CD4-positive, CD25-positive, alpha-beta regulatory T cell (primary cell): ENCODE results near the gene CLEC19A. TPM values are rescaled to one million over a fixed set of nuclear protein-coding genes. Genes with fewer than 3 reads are reported as not detected.

ENCODE experiments used
- ATAC-seq, 2 donors: fragments of 150-1000 bp; cut with Tn5 transposase; one replicate each; pipeline ENCODE4 v1.10.0; 2021; ENCODE audit warnings: low read depth in 2 of 2, moderate number of reproducible peaks in 2 of 2, moderate library complexity in 1 of 2
- DNase-seq, 3 donors: peaks; one replicate each; pipeline versions ENCODE4 v3.0.0 to v3.0.0-alpha.2; 2012 to 2022; ENCODE audit warnings: mixed read lengths in 1 of 3
- H3K27ac ChIP-seq: one replicate; pipeline ENCODE4 v1.7.0; 2013; ENCODE audit warnings: mild to moderate bottlenecking, low read length; ENCODE audit not compliant: insufficient read depth, poor library complexity, severe bottlenecking
- H3K27me3 ChIP-seq: one replicate; pipeline ENCODE4 v1.7.0; 2013; ENCODE audit warnings: low read length; ENCODE audit not compliant: control insufficient read depth, insufficient read depth
- H3K36me3 ChIP-seq: one replicate; pipeline ENCODE4 v1.7.0; 2013; ENCODE audit warnings: mild to moderate bottlenecking, low read length, moderate library complexity; ENCODE audit not compliant: control insufficient read depth, insufficient read depth
- H3K4me1 ChIP-seq: 2 replicates; pipeline ENCODE4 v1.7.0; 2013; ENCODE audit warnings: mild to moderate bottlenecking, low read length; ENCODE audit not compliant: insufficient read depth, control insufficient read depth, poor library complexity, severe bottlenecking
- H3K4me3 ChIP-seq: one replicate; pipeline ENCODE4 v1.7.0; 2013; ENCODE audit warnings: low read depth, mild to moderate bottlenecking, low read length, moderate library complexity
- H3K9me3 ChIP-seq, 2 experiments: 1 replicate in 1 of 2; 2 replicates in 1 of 2; pipeline ENCODE4 v1.7.0; 2013; ENCODE audit warnings: low read length in 2 of 2, mild to moderate bottlenecking in 1 of 2, moderate library complexity in 1 of 2; ENCODE audit not compliant: control insufficient read depth in 2 of 2
- H3K27ac Mint-ChIP-seq, 3 donors: one replicate each; pipeline ENCODE4 v1.8.0; 2020 to 2022; ENCODE audit warnings: mild to moderate bottlenecking in 3 of 3, mixed read lengths in 3 of 3, moderate library complexity in 2 of 3
- H3K27me3 Mint-ChIP-seq: one replicate; pipeline ENCODE4 v1.8.0; 2022; ENCODE audit warnings: mild to moderate bottlenecking, mixed read lengths
- H3K36me3 Mint-ChIP-seq: one replicate; pipeline ENCODE4 v1.8.0; 2020; ENCODE audit warnings: mixed read lengths
- H3K4me1 Mint-ChIP-seq, 4 donors: one replicate each; pipeline ENCODE4 v1.8.0; 2020 to 2022; ENCODE audit warnings: mixed read lengths in 4 of 4, mild to moderate bottlenecking in 1 of 4
- H3K4me3 Mint-ChIP-seq, 4 donors: one replicate each; pipeline ENCODE4 v1.8.0; 2020 to 2022; ENCODE audit warnings: mild to moderate bottlenecking in 4 of 4, mixed read lengths in 4 of 4, moderate library complexity in 3 of 4
- H3K9me3 Mint-ChIP-seq, 7 donors: one replicate each; pipeline ENCODE4 v1.8.0; 2020 to 2022; ENCODE audit warnings: mixed read lengths in 7 of 7, mild to moderate bottlenecking in 3 of 7, moderate library complexity in 2 of 7
- polyA plus RNA-seq, 4 donors: library from polyadenylated mRNA; unstranded; fragments of 300-500 nt; fragmentation: Illumina TruSeq; gene quantifications; one replicate each; pipeline ENCODE4 v1.2.3, GENCODE V29; 2021
- total RNA-seq: library from RNA; stranded (reverse); gene quantifications from one replicate; pipeline ENCODE4 v1.2.3, GENCODE V29; 2022

CLEC19A gene
- total and polyA plus RNA-seq, 5 donors from 2014 or later, result not detected

DNA sequence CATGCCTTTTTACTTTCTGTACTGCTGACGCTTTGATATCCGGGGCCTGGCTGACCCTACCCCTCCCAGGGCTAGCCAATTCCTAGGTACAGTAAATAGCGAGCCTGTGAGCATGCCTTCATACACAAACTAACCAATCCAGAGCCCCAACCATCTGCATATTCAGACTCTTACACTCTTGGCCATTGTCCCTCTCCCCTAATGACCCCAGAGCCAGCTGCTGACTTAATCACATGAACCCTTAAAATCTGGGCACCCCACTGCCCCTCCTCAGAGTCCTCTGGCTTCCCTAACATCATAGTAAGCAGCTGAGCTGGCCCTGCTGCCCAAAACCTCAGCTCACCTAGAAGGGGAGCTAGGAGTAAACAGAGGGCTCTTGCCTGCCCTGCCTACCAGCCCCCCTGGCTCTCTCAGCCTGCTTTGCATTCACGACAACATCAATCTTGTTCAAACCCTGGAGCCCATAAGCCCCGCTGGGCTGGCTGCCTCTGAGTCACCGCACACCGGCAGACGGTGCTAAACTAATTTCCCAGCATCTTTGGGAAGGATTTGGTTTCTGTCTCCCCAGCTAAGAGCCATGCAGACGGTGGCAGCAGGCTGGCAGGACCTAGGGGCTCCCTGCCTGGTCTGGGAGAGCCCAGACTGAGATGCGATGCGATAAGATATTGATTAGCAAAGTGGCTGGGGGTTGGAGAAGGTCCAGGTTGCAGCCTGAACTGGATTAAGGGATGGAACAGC lies 63.2 kb downstream of the CLEC19A start:
- ATAC-seq, result no peak
- H3K4me1 Mint-ChIP-seq, result no peaks in the 10 kb centered on the region

DNA sequence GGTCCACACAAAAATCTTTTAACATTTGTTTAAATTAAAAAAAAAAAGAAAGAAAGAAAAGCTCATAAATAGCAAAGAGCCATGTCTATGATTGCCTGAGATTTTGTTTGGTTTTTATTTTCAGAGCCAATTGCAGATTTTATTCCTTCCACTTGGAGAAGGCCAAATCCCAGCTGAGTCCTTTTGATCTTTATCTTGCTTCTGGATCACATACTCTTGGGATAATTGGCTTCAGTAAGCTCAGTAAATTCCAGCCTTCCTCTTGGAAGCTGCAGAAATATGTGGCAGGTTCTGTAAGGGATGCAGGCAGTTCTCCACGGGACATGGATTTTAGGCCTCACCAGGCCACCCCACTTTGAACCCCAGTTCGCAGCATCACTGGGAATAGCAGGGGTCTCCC lies 68.8 kb downstream of the CLEC19A start:
- no peaks in the 10 kb centered on the region for H3K4me1 ChIP-seq
- no peak overlapping the region for H3K4me3 ChIP-seq
- H3K27me3 Mint-ChIP-seq, result no peaks in the 10 kb centered on the region
- ATAC-seq, result no peak
- no peak overlapping the region for H3K4me3 Mint-ChIP-seq
- H3K27me3 ChIP-seq, result no peaks in the 10 kb centered on the region
- H3K36me3 ChIP-seq, result no peaks in the 10 kb centered on the region
- H3K36me3 Mint-ChIP-seq, result no peaks in the 10 kb centered on the region
- no peak overlapping the region for H3K27ac ChIP-seq
- peaks cover 0 to 2% (median 0%) of the 10 kb centered on the region in 7 donors for H3K9me3 Mint-ChIP-seq
- DNase-seq, result no peak
- no peak overlapping the region for H3K27ac Mint-ChIP-seq
- no peaks in the 10 kb centered on the region for H3K4me1 Mint-ChIP-seq
- no peaks in the 10 kb centered on the region for H3K9me3 ChIP-seq

More for the DNA sequence above, 63.2 kb downstream of the CLEC19A start:
- Mint-ChIP-seq H3K27me3 (no peaks in the 10 kb centered on the region), H3K27ac (peak overlapping the region in 1 of 3 donors; percentile 35), H3K4me3 (no peak overlapping the region), H3K9me3 (no peaks in the 10 kb centered on the region), H3K36me3 (no peaks in the 10 kb centered on the region)
- Histone ChIP-seq H3K27me3 (peaks cover 3% of the 10 kb centered on the region), H3K36me3 (no peaks in the 10 kb centered on the region), H3K4me3 (no peak overlapping the region), H3K4me1 (no peaks in the 10 kb centered on the region), H3K27ac (no peak overlapping the region), H3K9me3 (no peaks in the 10 kb centered on the region)
- no peak for DNase-seq

DNA sequence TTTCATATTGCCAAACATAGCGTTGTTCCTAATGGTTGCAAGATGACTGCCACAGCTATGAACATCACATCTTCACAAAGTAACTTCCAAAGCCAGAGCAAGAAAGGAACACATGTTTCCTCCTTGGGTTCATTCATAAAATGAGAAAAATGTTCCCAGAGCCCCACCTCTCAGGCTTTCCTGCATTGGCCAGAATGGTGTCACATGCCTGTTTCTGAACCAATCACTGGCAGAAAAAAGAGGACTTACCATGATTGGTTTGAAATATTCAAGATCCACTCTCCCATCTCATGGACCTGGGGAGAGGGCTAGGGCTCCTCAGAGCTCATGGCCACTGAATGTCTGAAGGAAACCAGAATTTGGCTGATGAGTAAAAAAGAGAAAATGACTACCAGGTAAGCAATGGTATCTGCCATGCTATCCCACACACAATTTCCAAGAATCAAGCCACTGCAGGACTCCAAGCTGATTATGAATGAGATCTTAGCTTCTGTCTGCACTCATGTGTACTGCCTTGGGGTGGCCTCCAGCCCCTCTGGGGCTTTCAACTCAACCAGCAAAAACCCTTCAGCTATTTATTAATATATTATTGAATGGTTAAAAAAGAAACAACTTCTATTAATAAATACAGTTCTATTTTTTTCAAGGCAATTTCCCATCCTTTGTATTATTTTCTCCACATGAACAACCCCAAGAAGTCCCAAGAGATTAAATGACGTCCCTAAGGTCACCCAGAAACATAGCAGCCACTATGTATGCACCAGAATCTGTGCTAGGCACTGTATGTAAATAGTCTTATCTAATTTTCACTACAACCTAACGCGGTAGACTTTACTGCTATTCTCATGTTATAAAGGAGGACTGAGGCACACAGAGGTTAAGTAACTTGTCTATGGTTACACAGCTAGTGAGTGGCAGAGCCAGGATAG lies 70.8 kb downstream of the CLEC19A start:
- Mint-ChIP-seq H3K27ac (no peak overlapping the region), H3K4me3 (no peak overlapping the region), H3K36me3 (no peaks in the 10 kb centered on the region), H3K4me1 (no peaks in the 10 kb centered on the region), H3K9me3 (peaks cover 0 to 2% (median 0%) of the 10 kb centered on the region in 7 donors), H3K27me3 (no peaks in the 10 kb centered on the region)
- no peak for DNase-seq
- no peak overlapping the region for H3K27ac ChIP-seq
- ATAC-seq, result no peak
- no peaks in the 10 kb centered on the region for H3K4me1 ChIP-seq
- no peaks in the 10 kb centered on the region for H3K36me3 ChIP-seq
- no peaks in the 10 kb centered on the region for H3K27me3 ChIP-seq
- no peak overlapping the region for H3K4me3 ChIP-seq
- no peaks in the 10 kb centered on the region for H3K9me3 ChIP-seq

DNA sequence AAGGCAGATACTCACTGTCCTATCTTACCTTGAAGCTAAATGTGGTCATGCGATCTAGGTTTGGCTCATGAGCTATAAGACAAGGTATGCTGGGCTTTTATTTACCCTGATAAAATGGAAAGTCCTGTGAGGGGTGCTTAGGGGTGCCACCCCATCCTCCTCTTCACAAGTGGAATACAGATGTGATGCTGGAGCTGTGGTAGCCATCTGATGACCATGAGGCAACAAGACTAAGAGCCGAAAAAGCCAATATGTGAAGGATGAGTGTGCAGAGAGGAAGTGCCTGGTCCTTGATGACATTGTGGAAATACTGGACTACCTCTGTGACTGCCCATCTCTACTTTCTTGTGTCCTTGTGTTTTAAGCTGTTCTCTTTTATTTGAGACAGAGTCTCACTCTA lies 74.0 kb downstream of the CLEC19A start:
- no peak overlapping the region for H3K27ac Mint-ChIP-seq
- no peak for DNase-seq
- ATAC-seq, result no peak
- Histone ChIP-seq H3K4me1 (no peaks in the 10 kb centered on the region), H3K36me3 (no peaks in the 10 kb centered on the region), H3K27ac (no peak overlapping the region), H3K4me3 (no peak overlapping the region), H3K9me3 (no peaks in the 10 kb centered on the region), H3K27me3 (no peaks in the 10 kb centered on the region)
- H3K4me3 Mint-ChIP-seq, result no peak overlapping the region
- no peaks in the 10 kb centered on the region for H3K27me3 Mint-ChIP-seq
- H3K9me3 Mint-ChIP-seq, result no peaks in the 10 kb centered on the region
- no peaks in the 10 kb centered on the region for H3K4me1 Mint-ChIP-seq
- H3K36me3 Mint-ChIP-seq, result no peaks in the 10 kb centered on the region

Other genes with a start within 250 kb of the CLEC19A start
- 13.1 TPM for gene COQ7, start 218.1 kb upstream of the CLEC19A start, total RNA-seq
- 10 to 100 TPM; 17.1 to 19.3 (median 18.6) TPM for gene COQ7, start 218.1 kb upstream of the CLEC19A start, polyA plus RNA-seq
- gene ITPRIPL2, start 171.8 kb upstream of the CLEC19A start, total RNA-seq, result 0.15 TPM
- gene ITPRIPL2, start 171.8 kb upstream of the CLEC19A start, polyA plus RNA-seq, result 1 to 10 TPM in 1 of 4 donors, under 1 TPM in 2, not detected in 1; 0.18 to 1.1 (median 0.21) TPM
- gene SYT17, start 117.5 kb upstream of the CLEC19A start, total RNA-seq, result not detected
- gene SYT17, start 117.5 kb upstream of the CLEC19A start, polyA plus RNA-seq, result under 1 TPM in 1 of 4 donors, not detected in 3; 0.25 TPM
- not detected for gene TMC5, start 132.2 kb downstream of the CLEC19A start, total RNA-seq
- gene TMC5, start 132.2 kb downstream of the CLEC19A start, polyA plus RNA-seq, result not detected
- 22.8 TPM for gene GDE1, start 236.4 kb downstream of the CLEC19A start, total RNA-seq
- gene GDE1, start 236.4 kb downstream of the CLEC19A start, polyA plus RNA-seq, result 10 to 100 TPM; 35.1 to 43.6 (median 41.5) TPM
- gene CCP110, start 238.2 kb downstream of the CLEC19A start, total RNA-seq, result 13.0 TPM
- gene CCP110, start 238.2 kb downstream of the CLEC19A start, polyA plus RNA-seq, result 1 to 10 TPM; 7.1 to 9.9 (median 9.3) TPM